Liver (tissue), 3 donors: ENCODE measurements around the gene DIDO1.

Source experiments
- EGR1 ChIP-seq, 2 donors: IDR thresholded peaks; 2 replicates each; pipeline ENCODE4 v1.6.1; 2016 to 2018; ENCODE audit warnings: antibody characterized with exemption in 2 of 2, low read depth in 2 of 2
- FOXA1 ChIP-seq: IDR thresholded peaks from 2 replicates; pipeline ENCODE4 v1.6.1; 2016; ENCODE audit warnings: antibody characterized with exemption
- FOXA2 ChIP-seq: IDR thresholded peaks from 2 replicates; pipeline ENCODE4 v1.6.1; 2016; ENCODE audit warnings: antibody characterized with exemption
- JUND ChIP-seq, 2 donors: IDR thresholded peaks; 2 replicates each; pipeline ENCODE4 v1.6.1; 2016; ENCODE audit warnings: antibody characterized with exemption in 2 of 2
- RAD21 ChIP-seq, 2 donors: IDR thresholded peaks; 2 replicates each; pipeline ENCODE4 v1.6.1; 2016; ENCODE audit warnings: antibody characterized with exemption in 2 of 2, mild to moderate bottlenecking in 2 of 2
- RXRA ChIP-seq, 2 donors: IDR thresholded peaks; 2 replicates each; pipeline ENCODE4 v1.6.1; 2017 to 2018; ENCODE audit warnings: antibody characterized with exemption in 2 of 2, mild to moderate bottlenecking in 1 of 2
- SP1 ChIP-seq: IDR thresholded peaks from 2 replicates; pipeline ENCODE4 v1.6.1; 2018; ENCODE audit warnings: antibody characterized with exemption, mild to moderate bottlenecking
- TAF1 ChIP-seq: conservative IDR thresholded peaks from 2 replicates; pipeline ENCODE4 v1.6.1; 2016; ENCODE audit warnings: antibody characterized with exemption, mild to moderate bottlenecking
- YY1 ChIP-seq: IDR thresholded peaks from 2 replicates; pipeline ENCODE4 v1.6.1; 2016; ENCODE audit warnings: antibody characterized with exemption, mild to moderate bottlenecking
- TF ChIP-seq, protein P1 (sequence below): fragments of 150-350 bp; IDR thresholded peaks from 2 replicates; pipeline ENCODE4 v1.5.1; 2017; ENCODE audit warnings: improper control_type of control experiment, low read depth, low read length; ENCODE audit not compliant: missing input control
- TF ChIP-seq, protein P2 (sequence below): IDR thresholded peaks from 2 replicates; pipeline ENCODE4 v1.6.1; 2016; ENCODE audit warnings: antibody characterized with exemption, mild to moderate bottlenecking
- TF ChIP-seq, protein P3 (sequence below): IDR thresholded peaks from 2 replicates; pipeline ENCODE4 v1.6.1; 2016; ENCODE audit warnings: antibody characterized with exemption
- donor health status: healthy.
- donor health status: healthy.

DNA sequence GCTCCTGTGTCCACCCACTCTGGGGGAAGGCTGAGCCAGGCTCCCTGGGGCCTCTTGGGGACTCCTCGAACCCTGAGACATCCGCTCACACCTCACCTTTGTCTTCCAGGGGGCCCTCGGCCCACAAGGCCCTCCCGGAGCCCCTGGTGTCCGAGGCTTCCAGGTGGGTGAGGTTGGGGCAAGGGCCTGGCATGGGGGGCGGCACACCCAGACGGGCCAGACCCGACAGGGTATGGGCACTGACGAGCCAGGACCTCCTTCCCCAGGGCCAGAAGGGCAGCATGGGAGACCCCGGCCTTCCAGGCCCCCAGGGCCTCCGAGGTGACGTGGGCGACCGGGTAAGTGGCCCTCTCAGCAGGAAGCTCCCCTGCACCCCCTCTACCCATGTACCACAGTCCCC, 96.1 kb downstream of the DIDO1 start:
- TF ChIP-seq, protein P1, sequence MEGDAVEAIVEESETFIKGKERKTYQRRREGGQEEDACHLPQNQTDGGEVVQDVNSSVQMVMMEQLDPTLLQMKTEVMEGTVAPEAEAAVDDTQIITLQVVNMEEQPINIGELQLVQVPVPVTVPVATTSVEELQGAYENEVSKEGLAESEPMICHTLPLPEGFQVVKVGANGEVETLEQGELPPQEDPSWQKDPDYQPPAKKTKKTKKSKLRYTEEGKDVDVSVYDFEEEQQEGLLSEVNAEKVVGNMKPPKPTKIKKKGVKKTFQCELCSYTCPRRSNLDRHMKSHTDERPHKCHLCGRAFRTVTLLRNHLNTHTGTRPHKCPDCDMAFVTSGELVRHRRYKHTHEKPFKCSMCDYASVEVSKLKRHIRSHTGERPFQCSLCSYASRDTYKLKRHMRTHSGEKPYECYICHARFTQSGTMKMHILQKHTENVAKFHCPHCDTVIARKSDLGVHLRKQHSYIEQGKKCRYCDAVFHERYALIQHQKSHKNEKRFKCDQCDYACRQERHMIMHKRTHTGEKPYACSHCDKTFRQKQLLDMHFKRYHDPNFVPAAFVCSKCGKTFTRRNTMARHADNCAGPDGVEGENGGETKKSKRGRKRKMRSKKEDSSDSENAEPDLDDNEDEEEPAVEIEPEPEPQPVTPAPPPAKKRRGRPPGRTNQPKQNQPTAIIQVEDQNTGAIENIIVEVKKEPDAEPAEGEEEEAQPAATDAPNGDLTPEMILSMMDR = no peak
- TF ChIP-seq RXRA (IDR thresholded peaks at IDR 0.05) (no peak), EGR1 (IDR thresholded peaks at IDR 0.05; ENCODE audit: low read depth in 2 of 2) (no peak), FOXA2 (no peak), YY1 (no peak), JUND (IDR thresholded peaks at IDR 0.05) (no peak), FOXA1 (no peak), SP1 (no peak), RAD21 (IDR thresholded peaks at IDR 0.05) (no peak), TAF1 (no peak)
- TF ChIP-seq, protein P2, sequence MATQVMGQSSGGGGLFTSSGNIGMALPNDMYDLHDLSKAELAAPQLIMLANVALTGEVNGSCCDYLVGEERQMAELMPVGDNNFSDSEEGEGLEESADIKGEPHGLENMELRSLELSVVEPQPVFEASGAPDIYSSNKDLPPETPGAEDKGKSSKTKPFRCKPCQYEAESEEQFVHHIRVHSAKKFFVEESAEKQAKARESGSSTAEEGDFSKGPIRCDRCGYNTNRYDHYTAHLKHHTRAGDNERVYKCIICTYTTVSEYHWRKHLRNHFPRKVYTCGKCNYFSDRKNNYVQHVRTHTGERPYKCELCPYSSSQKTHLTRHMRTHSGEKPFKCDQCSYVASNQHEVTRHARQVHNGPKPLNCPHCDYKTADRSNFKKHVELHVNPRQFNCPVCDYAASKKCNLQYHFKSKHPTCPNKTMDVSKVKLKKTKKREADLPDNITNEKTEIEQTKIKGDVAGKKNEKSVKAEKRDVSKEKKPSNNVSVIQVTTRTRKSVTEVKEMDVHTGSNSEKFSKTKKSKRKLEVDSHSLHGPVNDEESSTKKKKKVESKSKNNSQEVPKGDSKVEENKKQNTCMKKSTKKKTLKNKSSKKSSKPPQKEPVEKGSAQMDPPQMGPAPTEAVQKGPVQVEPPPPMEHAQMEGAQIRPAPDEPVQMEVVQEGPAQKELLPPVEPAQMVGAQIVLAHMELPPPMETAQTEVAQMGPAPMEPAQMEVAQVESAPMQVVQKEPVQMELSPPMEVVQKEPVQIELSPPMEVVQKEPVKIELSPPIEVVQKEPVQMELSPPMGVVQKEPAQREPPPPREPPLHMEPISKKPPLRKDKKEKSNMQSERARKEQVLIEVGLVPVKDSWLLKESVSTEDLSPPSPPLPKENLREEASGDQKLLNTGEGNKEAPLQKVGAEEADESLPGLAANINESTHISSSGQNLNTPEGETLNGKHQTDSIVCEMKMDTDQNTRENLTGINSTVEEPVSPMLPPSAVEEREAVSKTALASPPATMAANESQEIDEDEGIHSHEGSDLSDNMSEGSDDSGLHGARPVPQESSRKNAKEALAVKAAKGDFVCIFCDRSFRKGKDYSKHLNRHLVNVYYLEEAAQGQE = no peak
- TF ChIP-seq, protein P3, sequence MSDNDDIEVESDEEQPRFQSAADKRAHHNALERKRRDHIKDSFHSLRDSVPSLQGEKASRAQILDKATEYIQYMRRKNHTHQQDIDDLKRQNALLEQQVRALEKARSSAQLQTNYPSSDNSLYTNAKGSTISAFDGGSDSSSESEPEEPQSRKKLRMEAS = no peak
